Measurements from ENCODE around the gene ABHD10.

DNA sequence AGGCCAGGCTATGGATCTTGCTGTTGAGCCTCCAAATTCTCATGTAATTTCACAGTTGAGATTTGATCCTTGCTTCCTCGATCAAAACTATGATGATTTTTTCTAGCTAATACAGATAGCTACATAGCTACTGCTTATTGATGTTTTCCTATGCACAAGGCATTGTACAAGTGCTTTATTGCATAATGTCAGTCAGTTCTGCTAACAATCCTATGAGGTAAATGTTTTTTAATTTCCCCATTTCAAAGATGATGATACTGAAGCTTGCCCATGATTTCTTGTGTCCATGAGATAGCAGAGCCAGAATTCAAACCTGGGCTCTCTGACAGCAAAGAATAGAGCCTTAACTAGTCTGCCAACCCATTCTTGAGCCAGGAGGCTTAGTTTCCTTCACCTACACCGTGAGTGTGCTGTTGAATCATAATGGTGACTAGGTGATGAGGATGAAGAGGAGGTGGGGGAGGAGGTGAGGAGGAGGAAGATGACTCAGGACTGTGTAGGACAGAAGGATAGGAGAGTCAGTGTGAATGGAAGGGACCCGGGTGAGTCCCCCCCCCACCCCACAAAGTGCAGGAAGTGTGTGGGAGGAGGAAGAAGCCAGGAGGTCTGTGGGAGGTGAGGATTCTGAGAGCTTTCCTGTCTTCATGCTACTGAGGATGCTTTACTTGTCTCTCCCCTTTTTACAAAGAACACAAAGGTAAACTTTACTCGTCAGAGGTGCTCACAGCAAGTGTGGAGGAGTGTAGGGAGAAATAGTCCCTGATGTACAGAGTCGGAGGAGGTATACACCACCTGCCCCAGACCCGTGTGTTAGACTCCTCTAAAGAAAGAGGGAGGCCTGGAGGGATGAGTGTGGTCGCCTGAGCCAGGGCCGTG, 23.5 kb downstream of the ABHD10 start:
- TF ChIP-seq, protein P1, sequence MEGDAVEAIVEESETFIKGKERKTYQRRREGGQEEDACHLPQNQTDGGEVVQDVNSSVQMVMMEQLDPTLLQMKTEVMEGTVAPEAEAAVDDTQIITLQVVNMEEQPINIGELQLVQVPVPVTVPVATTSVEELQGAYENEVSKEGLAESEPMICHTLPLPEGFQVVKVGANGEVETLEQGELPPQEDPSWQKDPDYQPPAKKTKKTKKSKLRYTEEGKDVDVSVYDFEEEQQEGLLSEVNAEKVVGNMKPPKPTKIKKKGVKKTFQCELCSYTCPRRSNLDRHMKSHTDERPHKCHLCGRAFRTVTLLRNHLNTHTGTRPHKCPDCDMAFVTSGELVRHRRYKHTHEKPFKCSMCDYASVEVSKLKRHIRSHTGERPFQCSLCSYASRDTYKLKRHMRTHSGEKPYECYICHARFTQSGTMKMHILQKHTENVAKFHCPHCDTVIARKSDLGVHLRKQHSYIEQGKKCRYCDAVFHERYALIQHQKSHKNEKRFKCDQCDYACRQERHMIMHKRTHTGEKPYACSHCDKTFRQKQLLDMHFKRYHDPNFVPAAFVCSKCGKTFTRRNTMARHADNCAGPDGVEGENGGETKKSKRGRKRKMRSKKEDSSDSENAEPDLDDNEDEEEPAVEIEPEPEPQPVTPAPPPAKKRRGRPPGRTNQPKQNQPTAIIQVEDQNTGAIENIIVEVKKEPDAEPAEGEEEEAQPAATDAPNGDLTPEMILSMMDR (IDR thresholded peaks at IDR 0.05; ENCODE audit: borderline replicate concordance, extremely low read depth, low read length, poor library complexity, severe bottlenecking): no peak
- TF ChIP-seq EZH2 (IDR thresholded peaks at IDR 0.05; ENCODE audit: borderline replicate concordance, low read depth, low read length, severe bottlenecking): no peak

All from DND-41 (cell line).